NAMALWA (cell line): ENCODE results near the gene ENDOG.
A peak's percentile ranks its signal among the peaks of the same experiment; 100 is the strongest.
"Not testable (repeated sequence)": the region's sequence is repeated elsewhere in the genome, so short reads cannot be mapped to it uniquely, and the experiment has no call there.

Source experiments
- DNase-seq: peaks from one replicate; pipeline ENCODE4 v3.0.0-alpha.2; 2015; ENCODE audit warnings: low spot score

Gene ENDOG

DNA sequence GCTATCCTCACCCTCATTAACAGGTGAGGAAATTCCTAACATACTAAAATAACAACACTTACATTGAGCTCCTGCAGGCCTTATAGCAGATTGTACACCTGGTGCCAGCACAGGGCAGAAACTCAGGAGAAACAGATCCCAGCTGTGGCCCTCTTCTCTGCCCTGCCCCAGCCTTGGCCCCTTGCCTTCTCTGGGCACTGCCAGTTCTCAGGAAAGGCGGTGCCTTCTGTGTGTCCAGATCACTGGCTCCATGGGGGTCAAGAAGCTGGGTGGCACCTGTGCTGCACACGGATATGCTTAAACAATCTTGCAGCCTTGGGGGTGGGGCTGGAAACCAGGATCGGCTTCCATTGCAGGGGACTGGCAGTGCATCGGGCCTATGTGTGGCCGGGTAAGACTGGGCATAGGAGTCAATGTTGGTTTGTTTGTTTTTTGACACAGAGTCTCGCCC is 44.1 kb downstream of the ENDOG start:
- DNase-seq: no peak

GRCh38 chr9:128863647-128864046 is 45.3 kb downstream of the ENDOG start:
- peak; percentile 86 for DNase-seq

- DNase-seq: no peak
Measured at GRCh38 chr9:128870128-128870940, 52.0 kb downstream of the ENDOG start.

GRCh38 chr9:128870941-128871265 is 52.6 kb downstream of the ENDOG start:
- DNase-seq: not testable (repeated sequence)
